ENCODE measurements around the gene RAB11FIP3.

Gene RAB11FIP3

DNA sequence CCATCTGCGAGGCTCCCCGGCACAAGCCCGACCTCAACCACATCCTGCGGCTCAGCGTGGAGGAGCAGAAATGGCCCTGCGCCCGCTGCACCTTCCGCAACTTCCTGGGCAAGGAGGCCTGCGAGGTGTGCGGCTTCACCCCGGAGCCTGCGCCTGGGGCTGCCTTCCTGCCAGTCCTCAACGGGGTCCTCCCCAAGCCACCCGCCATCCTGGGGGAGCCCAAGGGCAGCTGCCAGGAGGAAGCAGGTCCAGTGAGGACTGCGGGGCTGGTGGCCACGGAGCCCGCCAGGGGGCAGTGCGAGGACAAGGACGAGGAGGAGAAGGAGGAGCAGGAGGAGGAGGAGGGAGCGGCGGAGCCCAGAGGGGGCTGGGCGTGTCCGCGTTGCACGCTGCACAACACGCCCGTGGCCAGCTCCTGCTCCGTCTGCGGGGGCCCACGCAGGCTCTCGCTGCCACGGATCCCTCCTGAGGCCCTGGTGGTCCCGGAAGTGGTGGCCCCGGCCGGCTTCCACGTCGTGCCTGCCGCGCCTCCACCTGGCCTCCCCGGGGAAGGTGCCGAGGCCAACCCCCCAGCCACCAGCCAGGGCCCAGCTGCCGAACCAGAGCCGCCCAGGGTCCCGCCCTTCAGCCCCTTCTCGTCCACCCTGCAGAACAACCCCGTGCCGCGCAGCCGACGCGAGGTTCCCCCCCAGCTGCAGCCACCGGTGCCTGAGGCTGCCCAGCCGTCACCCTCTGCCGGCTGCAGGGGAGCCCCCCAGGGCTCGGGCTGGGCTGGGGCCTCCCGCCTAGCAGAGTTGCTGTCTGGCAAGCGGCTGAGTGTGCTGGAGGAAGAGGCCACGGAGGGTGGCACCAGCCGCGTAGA is 121.7 kb downstream of the RAB11FIP3 start:
- no peaks in the 10 kb centered on the region for H4K20me1 ChIP-seq (ENCODE audit: control insufficient read depth, insufficient read depth, low read depth, low read length)
- peaks cover 42% of the 10 kb centered on the region for H3K79me2 ChIP-seq (ENCODE audit: control insufficient read depth, low read length)
- no peak overlapping the region for H3K27ac ChIP-seq (ENCODE audit: low read depth, low read length)
- H3K4me3 ChIP-seq (ENCODE audit: low read length), result no peak overlapping the region
- no peaks in the 10 kb centered on the region for H3K9me3 ChIP-seq (ENCODE audit: control insufficient read depth, insufficient read depth, low read length)
- no peak overlapping the region for H3K4me2 ChIP-seq (ENCODE audit: low read length)
- H3F3A ChIP-seq (ENCODE audit: control insufficient read depth, insufficient read depth), result no peaks in the 10 kb centered on the region
- no peaks in the 10 kb centered on the region for H3K27me3 ChIP-seq (ENCODE audit: control insufficient read depth, low read length)
- TF ChIP-seq CTCF (IDR thresholded peaks at IDR 0.05; ENCODE audit: low read depth, low read length, poor library complexity, severe bottlenecking) (no peak), EZH2phosphoT487 (IDR thresholded peaks at IDR 0.05; ENCODE audit: borderline replicate concordance, low read length) (no peak)
- H3K36me3 ChIP-seq (ENCODE audit: control insufficient read depth, low read length), result peaks cover 24% of the 10 kb centered on the region; the same call in 1 of the 2 replicates
- H3K9me2 ChIP-seq (replicated peaks; ENCODE audit: control insufficient read depth, low read length), result no peaks in the 10 kb centered on the region
- H3K4me1 ChIP-seq (ENCODE audit: control insufficient read depth, low read length), result no peaks in the 10 kb centered on the region

DNA sequence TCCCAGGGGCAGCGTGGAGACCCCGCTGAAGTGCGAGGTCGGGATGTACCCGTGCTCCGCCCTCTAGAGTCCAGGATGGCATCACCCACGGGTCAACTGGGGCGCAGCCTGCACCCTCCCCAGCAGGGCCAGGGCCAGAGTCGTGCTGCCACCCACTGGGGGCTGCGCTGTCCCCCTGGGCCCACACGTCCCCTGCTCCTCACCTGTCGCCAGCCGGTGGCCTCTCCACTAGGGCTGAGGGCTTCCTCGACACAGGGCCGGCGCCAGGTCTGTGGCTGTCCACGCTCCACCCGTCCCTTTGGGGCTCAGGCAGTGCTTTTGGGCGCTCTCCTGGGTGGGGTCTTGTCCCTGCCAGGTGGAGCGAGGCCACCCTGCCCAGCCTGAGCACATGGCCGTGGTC is 123.1 kb downstream of the RAB11FIP3 start:
- H4K20me1 ChIP-seq (ENCODE audit: control insufficient read depth, insufficient read depth, low read depth, low read length), result no peaks in the 10 kb centered on the region
- H3K4me3 ChIP-seq (ENCODE audit: low read length), result no peak overlapping the region
- H3K79me2 ChIP-seq (ENCODE audit: control insufficient read depth, low read length), result peaks cover 29% of the 10 kb centered on the region
- H3K27ac ChIP-seq (ENCODE audit: low read depth, low read length), result no peak overlapping the region
- no peak for TF ChIP-seq EZH2phosphoT487 (IDR thresholded peaks at IDR 0.05; ENCODE audit: borderline replicate concordance, low read length)
- TF ChIP-seq CTCF (IDR thresholded peaks at IDR 0.05; ENCODE audit: low read depth, low read length, poor library complexity, severe bottlenecking), result no peak
- H3K4me2 ChIP-seq (ENCODE audit: low read length), result no peak overlapping the region
- no peaks in the 10 kb centered on the region for H3K9me3 ChIP-seq (ENCODE audit: control insufficient read depth, insufficient read depth, low read length)
- H3K4me1 ChIP-seq (ENCODE audit: control insufficient read depth, low read length), result no peaks in the 10 kb centered on the region
- no peaks in the 10 kb centered on the region for H3K9me2 ChIP-seq (replicated peaks; ENCODE audit: control insufficient read depth, low read length)
- no peaks in the 10 kb centered on the region for H3F3A ChIP-seq (ENCODE audit: control insufficient read depth, insufficient read depth)
- H3K36me3 ChIP-seq (ENCODE audit: control insufficient read depth, low read length), result peaks cover 25% of the 10 kb centered on the region; the same call in 1 of the 2 replicates
- no peaks in the 10 kb centered on the region for H3K27me3 ChIP-seq (ENCODE audit: control insufficient read depth, low read length)

GRCh38 chr16:549544-550263 is 124.3 kb downstream of the RAB11FIP3 start:
- Histone ChIP-seq H3K36me3 (ENCODE audit: control insufficient read depth, low read length) (peaks cover 25% of the 10 kb centered on the region; the same call in 1 of the 2 replicates), H3K9me3 (ENCODE audit: control insufficient read depth, insufficient read depth, low read length) (no peaks in the 10 kb centered on the region), H3K27me3 (ENCODE audit: control insufficient read depth, low read length) (no peaks in the 10 kb centered on the region)

More at GRCh38 chr16:549544-550263, 124.3 kb downstream of the RAB11FIP3 start:
- H3K9me2 ChIP-seq (replicated peaks; ENCODE audit: control insufficient read depth, low read length), result no peaks in the 10 kb centered on the region
- H3K79me2 ChIP-seq (ENCODE audit: control insufficient read depth, low read length), result peaks cover 20% of the 10 kb centered on the region
- H3K27ac ChIP-seq (ENCODE audit: low read depth, low read length), result no peak overlapping the region
- H3F3A ChIP-seq (ENCODE audit: control insufficient read depth, insufficient read depth), result no peaks in the 10 kb centered on the region
- H3K4me2 ChIP-seq (ENCODE audit: low read length), result no peak overlapping the region
- TF ChIP-seq EZH2phosphoT487 (IDR thresholded peaks at IDR 0.05; ENCODE audit: borderline replicate concordance, low read length) (no peak), CTCF (IDR thresholded peaks at IDR 0.05; ENCODE audit: low read depth, low read length, poor library complexity, severe bottlenecking) (peak; percentile 18)
- H3K4me3 ChIP-seq (ENCODE audit: low read length), result no peak overlapping the region
- no peaks in the 10 kb centered on the region; the same call in 1 of the 2 replicates for H4K20me1 ChIP-seq (ENCODE audit: control insufficient read depth, insufficient read depth, low read depth, low read length)
- H3K4me1 ChIP-seq (ENCODE audit: control insufficient read depth, low read length), result no peaks in the 10 kb centered on the region
